AG04450 (cell line): ENCODE results near the gene COG4. TPM values are rescaled to one million over a fixed set of nuclear protein-coding genes. Genes with fewer than 3 reads are reported as not detected.

Source experiments
- CTCF ChIA-PET: fragments of 300-600, 350-600 bp; formaldehyde crosslinking; extraction: SDS; loops from one replicate; lab custom pipeline; 2022; ENCODE audit warnings: antibody characterized with exemption, inconsistent platforms; lab: Charles Lee
- POLR2A ChIA-PET: fragments of 350-600 bp; formaldehyde crosslinking; extraction: SDS; loops from one replicate; lab custom pipeline; 2021; ENCODE audit warnings: antibody characterized with exemption, inconsistent platforms; lab: Yijun Ruan, JAX
- DNase-seq: peaks from one replicate; pipeline ENCODE4 v3.0.0-alpha.2; 2011; ENCODE audit warnings: low read depth, low spot score
- H3K27ac ChIP-seq: one replicate; pipeline ENCODE4 v1.5.1; 2012; ENCODE audit warnings: low read depth, low read length, control low read depth
- H3K27me3 ChIP-seq: one replicate; pipeline ENCODE4 v1.6.0; 2012; ENCODE audit warnings: low read length; ENCODE audit not compliant: control insufficient read depth, insufficient read depth
- H3K4me3 ChIP-seq: 2 replicates; pipeline ENCODE4 v1.5.1; 2011; ENCODE audit warnings: mild to moderate bottlenecking, low read depth, low read length, control low read depth
- H3K9me3 ChIP-seq: 2 replicates; pipeline ENCODE4 v1.5.1; 2012; ENCODE audit warnings: low read length; ENCODE audit not compliant: control insufficient read depth, insufficient read depth
- CTCF ChIP-seq: IDR thresholded peaks from 2 replicates; pipeline ENCODE4 v1.5.1; 2011; ENCODE audit warnings: low read depth, low read length, control low read depth, inconsistent platforms
- polyA plus RNA-seq: library from polyadenylated mRNA; depleted of rRNA; stranded (reverse); fragments of >200 nt; gene quantifications from 2 replicates; pipeline ENCODE4 v1.2.3, GENCODE V29; 2011

The COG4 gene
- polyA plus RNA-seq, 1 experiment, result 51.8 TPM

DNA sequence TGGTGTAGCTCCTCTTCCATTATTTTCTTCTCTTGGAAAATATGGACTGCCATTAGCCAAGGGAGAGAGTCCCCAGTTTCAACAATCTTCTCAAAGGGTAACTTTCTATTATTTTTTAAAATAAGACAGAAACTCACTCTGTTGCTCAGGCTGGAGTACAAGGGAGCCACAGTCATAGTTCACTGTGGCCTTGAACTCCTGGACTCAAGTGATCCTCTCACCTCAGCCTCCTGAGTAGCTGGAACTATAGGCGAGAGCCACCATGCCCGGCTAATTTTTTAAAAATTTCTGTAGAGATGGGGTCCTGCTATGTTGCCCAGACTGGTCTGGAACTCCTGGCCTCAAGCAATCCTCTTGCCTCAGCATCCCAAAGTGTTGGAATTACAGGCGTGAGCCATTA, 13.1 kb downstream of the COG4 start:
- Histone ChIP-seq H3K4me3 (no peak overlapping the region), H3K9me3 (no peaks in the 10 kb centered on the region), H3K27me3 (no peaks in the 10 kb centered on the region), H3K27ac (no peak overlapping the region)
- ChIA-PET CTCF (no interaction called here), POLR2A (no interaction called here)
- no peak for TF ChIP-seq CTCF
- DNase-seq, result no peak

- no peak overlapping the region for H3K4me3 ChIP-seq
- POLR2A ChIA-PET, result no interaction called here
- CTCF ChIA-PET, result interaction anchor here (0.6 to 1.0 kb wide), 3 partner anchors 9 to 146 kb away, joined by 3 to 10 read pairs (median 3); no protein-coding TSS in a partner anchor
- H3K27ac ChIP-seq, result no peak overlapping the region
- no peaks in the 10 kb centered on the region for H3K9me3 ChIP-seq
- no peaks in the 10 kb centered on the region for H3K27me3 ChIP-seq
- TF ChIP-seq CTCF, result no peak
- DNase-seq, result no peak
Observed at GRCh38 chr16:70508752-70509151, 14.6 kb downstream of the COG4 start.

DNA sequence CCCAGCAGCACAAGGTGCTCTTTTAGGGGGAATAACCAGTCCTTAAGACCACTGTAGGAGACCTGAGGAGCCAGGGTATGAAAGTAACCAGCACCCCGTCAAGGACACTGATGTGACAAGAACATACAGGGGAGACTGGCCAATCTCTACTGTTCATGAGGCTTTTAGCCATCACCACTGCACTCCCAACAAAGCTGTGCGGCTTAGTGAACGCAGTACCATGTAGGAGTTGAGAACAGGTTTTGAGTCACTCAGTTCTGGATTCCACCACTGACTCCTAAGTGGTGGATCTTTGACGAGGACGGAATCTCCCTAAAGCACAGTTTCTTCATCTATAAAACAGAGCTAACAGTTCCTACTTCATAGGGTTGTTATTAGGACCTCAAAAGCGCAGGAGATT, 26.8 kb downstream of the COG4 start:
- CTCF ChIA-PET, result no interaction called here
- TF ChIP-seq CTCF, result no peak
- POLR2A ChIA-PET, result no interaction called here

DNA sequence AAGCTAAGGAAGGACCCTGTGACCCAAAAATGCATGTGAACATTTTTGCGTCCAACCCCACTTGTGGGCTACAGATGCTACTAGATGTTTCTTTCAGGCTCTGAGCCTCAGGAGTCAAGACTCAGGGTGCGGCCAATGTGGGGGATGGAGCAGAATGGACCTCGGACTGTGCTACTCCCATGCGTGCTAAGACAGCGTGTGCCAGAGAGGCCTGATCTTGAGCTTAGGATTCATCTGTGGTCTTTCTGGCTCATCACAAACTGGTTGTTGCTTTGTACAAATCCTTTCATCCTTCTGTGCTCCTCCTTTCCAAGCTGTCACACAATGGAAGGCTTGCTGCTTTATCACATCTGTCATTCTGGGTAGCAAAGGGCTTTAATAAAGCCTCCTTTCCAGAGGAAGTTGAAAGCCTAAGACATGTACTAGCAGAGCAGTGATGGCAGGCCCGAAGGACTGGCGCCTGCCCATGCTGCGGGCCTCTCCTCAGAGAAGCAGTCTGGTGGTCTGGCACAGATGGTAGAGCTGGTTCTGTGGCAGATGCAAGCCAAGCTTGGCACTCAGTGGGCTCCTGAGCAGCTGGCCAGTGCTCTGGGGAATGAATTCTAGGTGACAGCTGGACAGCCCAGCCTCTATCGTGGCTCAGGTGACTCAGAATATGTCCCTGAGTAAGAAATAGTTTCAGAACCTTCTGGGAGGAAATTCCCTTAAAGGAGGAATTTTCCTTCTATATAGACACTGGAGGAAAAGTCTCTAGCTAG, 27.8 kb downstream of the COG4 start:
- no peak for DNase-seq
- no peak overlapping the region for H3K4me3 ChIP-seq
- no peaks in the 10 kb centered on the region for H3K9me3 ChIP-seq
- no peak for TF ChIP-seq CTCF
- no peak overlapping the region for H3K27ac ChIP-seq
- POLR2A ChIA-PET, result no interaction called here
- no peaks in the 10 kb centered on the region for H3K27me3 ChIP-seq
- CTCF ChIA-PET, result interaction anchor here (0.6 kb wide), 2 partner anchors 115 to 241 kb away, joined by 3 to 4 read pairs; no protein-coding TSS in a partner anchor

More for the DNA sequence above, 26.8 kb downstream of the COG4 start:
- Histone ChIP-seq H3K9me3 (no peaks in the 10 kb centered on the region), H3K27me3 (no peaks in the 10 kb centered on the region), H3K27ac (no peak overlapping the region), H3K4me3 (no peak overlapping the region)
- DNase-seq, result no peak

DNA sequence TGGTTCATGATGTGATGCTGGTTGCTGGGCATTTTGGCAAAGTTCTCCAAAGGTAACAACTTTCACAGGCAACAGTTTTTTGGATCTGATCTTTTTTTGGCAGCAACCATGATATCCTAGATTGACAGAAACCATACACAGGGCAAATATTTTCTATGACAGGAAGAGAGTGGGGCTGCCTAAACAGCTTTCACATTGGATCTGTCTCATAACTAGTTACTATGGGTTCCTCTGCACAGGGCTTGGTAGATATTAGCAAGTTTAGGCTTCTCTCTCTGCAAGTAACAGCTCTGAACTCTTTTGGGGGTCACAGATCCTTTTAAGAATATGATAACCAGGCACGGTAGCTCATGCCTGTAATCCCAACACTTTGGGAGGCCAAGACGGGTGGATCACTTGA, 28.6 kb downstream of the COG4 start:
- H3K27ac ChIP-seq, result no peak overlapping the region
- H3K9me3 ChIP-seq, result no peaks in the 10 kb centered on the region
- no peak for DNase-seq
- H3K4me3 ChIP-seq, result no peak overlapping the region
- ChIA-PET CTCF (no interaction called here), POLR2A (no interaction called here)
- TF ChIP-seq CTCF, result no peak
- H3K27me3 ChIP-seq, result no peaks in the 10 kb centered on the region
